ENCODE data around the gene RMND5B.

The RMND5B gene

GRCh38 chr5:178177569-178177968, 46.8 kb downstream of the RMND5B start:
- Histone ChIP-seq H3K4me3 (replicated peaks; ENCODE audit: low read depth, low read length) (no peak overlapping the region), H3K27me3 (replicated peaks; ENCODE audit: control insufficient read depth, insufficient read depth, low read length) (no peaks in the 10 kb centered on the region), H3K36me3 (ENCODE audit: control insufficient read depth, insufficient read depth, low read length) (no peaks in the 10 kb centered on the region)
- no peak for DNase-seq (ENCODE audit: extremely low read depth, insufficient read length)
- TF ChIP-seq, protein P1, sequence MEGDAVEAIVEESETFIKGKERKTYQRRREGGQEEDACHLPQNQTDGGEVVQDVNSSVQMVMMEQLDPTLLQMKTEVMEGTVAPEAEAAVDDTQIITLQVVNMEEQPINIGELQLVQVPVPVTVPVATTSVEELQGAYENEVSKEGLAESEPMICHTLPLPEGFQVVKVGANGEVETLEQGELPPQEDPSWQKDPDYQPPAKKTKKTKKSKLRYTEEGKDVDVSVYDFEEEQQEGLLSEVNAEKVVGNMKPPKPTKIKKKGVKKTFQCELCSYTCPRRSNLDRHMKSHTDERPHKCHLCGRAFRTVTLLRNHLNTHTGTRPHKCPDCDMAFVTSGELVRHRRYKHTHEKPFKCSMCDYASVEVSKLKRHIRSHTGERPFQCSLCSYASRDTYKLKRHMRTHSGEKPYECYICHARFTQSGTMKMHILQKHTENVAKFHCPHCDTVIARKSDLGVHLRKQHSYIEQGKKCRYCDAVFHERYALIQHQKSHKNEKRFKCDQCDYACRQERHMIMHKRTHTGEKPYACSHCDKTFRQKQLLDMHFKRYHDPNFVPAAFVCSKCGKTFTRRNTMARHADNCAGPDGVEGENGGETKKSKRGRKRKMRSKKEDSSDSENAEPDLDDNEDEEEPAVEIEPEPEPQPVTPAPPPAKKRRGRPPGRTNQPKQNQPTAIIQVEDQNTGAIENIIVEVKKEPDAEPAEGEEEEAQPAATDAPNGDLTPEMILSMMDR (IDR thresholded peaks at IDR 0.05; ENCODE audit: insufficient read depth, low read length, poor library complexity, severe bottlenecking): no peak

DNA sequence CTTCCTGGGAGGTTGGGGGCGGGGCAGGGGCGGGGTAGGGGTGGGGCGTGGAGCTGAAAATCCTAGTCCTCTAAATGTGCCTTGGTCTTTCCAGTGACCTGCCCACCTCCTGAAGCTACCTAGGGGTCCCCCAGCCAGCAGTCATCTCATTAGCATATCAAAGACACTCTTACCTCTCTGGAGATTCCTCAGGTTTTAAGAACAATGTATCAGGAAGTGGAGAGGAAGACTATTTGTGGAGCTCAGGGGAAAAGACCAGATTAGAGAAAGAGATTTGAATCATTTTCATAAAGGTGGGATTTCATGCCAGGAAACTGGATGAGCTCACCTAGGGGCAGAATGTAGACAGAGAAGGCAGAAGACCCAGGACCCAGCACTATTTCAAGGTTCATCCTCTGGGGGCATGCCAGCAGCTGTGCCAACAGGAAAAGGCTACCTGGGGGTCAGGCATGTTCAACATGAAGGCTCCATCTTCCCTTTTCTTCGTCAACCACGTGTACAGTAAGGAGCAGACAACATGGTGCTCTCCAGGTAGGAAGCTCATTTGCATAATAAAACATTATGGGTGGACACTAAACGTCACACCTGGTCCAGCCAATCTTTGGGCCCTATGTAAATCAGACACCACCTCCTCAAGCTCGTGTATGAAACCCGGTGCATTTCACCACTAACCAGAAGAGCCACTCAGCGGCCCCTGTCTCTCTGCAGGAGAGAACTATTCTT, 49.5 kb downstream of the RMND5B start:
- DNase-seq (ENCODE audit: extremely low read depth, insufficient read length): no peak
- no peaks in the 10 kb centered on the region for H3K36me3 ChIP-seq (ENCODE audit: control insufficient read depth, insufficient read depth, low read length)
- TF ChIP-seq, protein P1 (IDR thresholded peaks at IDR 0.05; ENCODE audit: insufficient read depth, low read length, poor library complexity, severe bottlenecking): no peak
- no peak overlapping the region for H3K4me3 ChIP-seq (replicated peaks; ENCODE audit: low read depth, low read length)
- no peaks in the 10 kb centered on the region for H3K27me3 ChIP-seq (replicated peaks; ENCODE audit: control insufficient read depth, insufficient read depth, low read length)

DNA sequence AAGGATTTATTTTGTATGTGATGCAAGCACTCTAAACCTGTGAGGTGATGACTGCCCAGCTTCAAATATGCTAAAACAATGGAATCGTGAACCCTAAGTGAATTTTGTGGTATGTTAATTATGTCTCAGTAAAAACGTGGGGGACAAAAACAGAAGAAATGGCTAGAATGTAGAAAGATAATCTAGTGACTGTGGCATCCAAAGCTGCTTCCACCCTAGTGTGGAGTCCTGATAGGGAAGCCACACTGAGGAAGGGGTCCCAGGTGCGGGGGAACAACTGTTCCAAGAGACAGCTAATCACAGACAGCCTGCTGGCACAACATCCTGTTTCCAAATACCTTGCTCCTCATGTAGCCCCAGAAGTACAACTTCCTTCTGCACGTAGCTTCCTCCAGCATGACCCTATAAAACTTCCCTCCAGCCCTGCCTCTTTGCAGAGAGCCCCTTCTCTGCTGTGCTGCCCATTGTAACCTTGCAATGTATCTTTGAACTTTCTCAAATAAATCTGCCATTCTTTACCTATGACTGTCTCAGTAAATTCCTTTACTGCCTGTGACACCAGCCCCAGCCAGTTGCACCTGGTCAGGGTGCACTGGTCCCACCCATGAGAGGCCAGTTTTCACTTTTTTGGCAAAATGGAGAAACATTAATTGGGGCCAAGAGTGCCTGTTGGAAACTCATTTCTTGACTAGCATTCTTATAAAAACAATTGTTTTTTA, 51.5 kb downstream of the RMND5B start:
- TF ChIP-seq, protein P1 (IDR thresholded peaks at IDR 0.05; ENCODE audit: insufficient read depth, low read length, poor library complexity, severe bottlenecking): no peak
- H3K36me3 ChIP-seq (ENCODE audit: control insufficient read depth, insufficient read depth, low read length): no peaks in the 10 kb centered on the region
- no peak overlapping the region for H3K4me3 ChIP-seq (replicated peaks; ENCODE audit: low read depth, low read length)
- no peaks in the 10 kb centered on the region for H3K27me3 ChIP-seq (replicated peaks; ENCODE audit: control insufficient read depth, insufficient read depth, low read length)
- DNase-seq (ENCODE audit: extremely low read depth, insufficient read length): no peak

- TF ChIP-seq, protein P1 (IDR thresholded peaks at IDR 0.05; ENCODE audit: insufficient read depth, low read length, poor library complexity, severe bottlenecking): no peak
- no peak for DNase-seq (ENCODE audit: extremely low read depth, insufficient read length)
- Histone ChIP-seq H3K4me3 (replicated peaks; ENCODE audit: low read depth, low read length) (no peak overlapping the region), H3K27me3 (replicated peaks; ENCODE audit: control insufficient read depth, insufficient read depth, low read length) (no peaks in the 10 kb centered on the region; the same call in 1 of the 2 replicates), H3K36me3 (ENCODE audit: control insufficient read depth, insufficient read depth, low read length) (no peaks in the 10 kb centered on the region)
Measured at GRCh38 chr5:178186427-178186826, 55.6 kb downstream of the RMND5B start.

DNA sequence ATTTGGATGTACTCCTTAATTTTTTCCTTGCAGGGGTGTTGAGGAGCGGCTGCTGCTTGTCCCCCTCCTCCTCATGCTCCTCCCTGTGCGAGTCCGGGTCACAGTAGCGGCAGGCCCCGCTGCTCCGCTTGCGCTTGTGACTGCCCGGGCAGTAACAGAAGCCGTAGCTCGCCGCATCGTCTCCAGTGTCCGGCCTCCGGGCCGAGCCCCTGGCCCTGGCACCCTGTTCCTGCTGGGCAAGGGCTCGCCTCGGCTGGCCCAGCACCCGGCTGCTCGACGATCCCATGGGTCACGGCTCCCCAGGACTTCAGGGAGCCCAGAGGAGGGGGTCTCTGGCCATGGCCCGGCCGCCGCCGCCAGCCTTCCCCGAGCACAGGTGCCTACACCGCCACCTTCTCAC, 56.2 kb downstream of the RMND5B start, which contains the start of gene GMCL2:
TSS of gene GMCL2 (minus strand) at position 358 of the 400 bp plus-strand sequence. CDS start at position 286, 72 bp downstream.
- H3K36me3 ChIP-seq (ENCODE audit: control insufficient read depth, insufficient read depth, low read length): no peaks in the 10 kb centered on the region
- TF ChIP-seq, protein P1 (IDR thresholded peaks at IDR 0.05; ENCODE audit: insufficient read depth, low read length, poor library complexity, severe bottlenecking): no peak
- no peak within 1 kb of the TSS for H3K4me3 ChIP-seq (replicated peaks; ENCODE audit: low read depth, low read length)
- H3K27me3 ChIP-seq (replicated peaks; ENCODE audit: control insufficient read depth, insufficient read depth, low read length): no peaks in the 10 kb centered on the region; the same call in 1 of the 2 replicates
- no peak for DNase-seq (ENCODE audit: extremely low read depth, insufficient read length)

Data from GM06990 (cell line).